GM12892 (cell line): ENCODE results near the gene PITPNC1.

ENCODE experiments used
- DNase-seq: peaks from one replicate; pipeline ENCODE4 v3.0.0; 2011; ENCODE audit not compliant: insufficient read length
- FAIRE-seq: peaks from 2 replicates; lab custom pipeline; 2011; peaks lifted over from hg19 to GRCh38; lab: Jason Lieb, UNC
- POLR2A ChIP-seq: IDR thresholded peaks from 2 replicates; pipeline ENCODE4 v1.6.1; 2011; ENCODE audit warnings: low read depth, low read length, control low read depth
- POLR2AphosphoS5 ChIP-seq: IDR thresholded peaks from 2 replicates; pipeline ENCODE4 v1.6.1; 2011; ENCODE audit warnings: low read depth, low read length, control low read depth
- TAF1 ChIP-seq: IDR thresholded peaks from 2 replicates; pipeline ENCODE4 v1.6.1; 2011; ENCODE audit warnings: low read depth, mild to moderate bottlenecking, control low read depth, low read length, borderline replicate concordance

PITPNC1 gene

GRCh38 chr17:67676305-67676704, 299.2 kb downstream of the PITPNC1 start:
- FAIRE-seq, result no peak
- TF ChIP-seq POLR2A (no peak), TAF1 (no peak), POLR2AphosphoS5 (no peak)
- DNase-seq, result no peak

DNA sequence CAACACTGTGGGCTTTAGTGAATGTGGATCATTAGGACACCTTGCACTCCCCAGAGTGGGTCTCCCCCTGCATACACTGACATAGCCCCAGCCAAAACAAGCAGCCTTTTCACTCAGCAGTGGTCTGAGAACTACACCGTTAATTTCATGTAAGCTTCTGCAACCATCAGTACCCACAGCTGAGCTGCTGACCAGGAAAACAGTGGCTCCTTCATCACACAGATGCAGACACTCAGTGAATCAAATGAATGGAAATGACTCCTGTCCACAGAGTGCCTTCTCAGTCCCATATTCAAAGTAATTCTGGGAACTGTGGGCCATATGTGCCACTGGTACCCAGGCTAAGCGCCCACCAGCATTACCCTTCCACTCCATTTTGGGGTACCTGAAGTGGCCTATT, 301.3 kb downstream of the PITPNC1 start:
- no peak for FAIRE-seq
- TF ChIP-seq TAF1, result no peak
- DNase-seq, result no peak

DNA sequence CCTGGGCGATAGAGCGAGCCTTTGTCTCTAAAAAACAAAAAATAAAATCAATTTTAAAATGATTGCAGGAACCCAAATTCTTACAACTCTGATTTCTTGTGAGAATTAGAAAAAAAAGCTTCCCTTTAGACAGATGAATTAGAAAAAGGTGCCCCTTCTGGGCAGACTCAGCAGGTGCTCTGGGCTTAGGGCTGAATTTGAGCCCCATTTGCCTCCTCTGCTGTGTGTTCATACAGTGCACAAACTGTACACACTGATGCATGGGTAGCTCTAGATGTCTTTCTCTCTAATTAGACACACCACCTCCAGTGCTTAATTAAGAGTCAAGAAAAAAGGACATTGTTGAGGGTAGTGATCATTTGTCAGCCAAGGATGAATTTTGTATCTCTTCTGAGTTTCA, 302.1 kb downstream of the PITPNC1 start:
- no peak for DNase-seq
- FAIRE-seq, result no peak
- no peak for TF ChIP-seq POLR2AphosphoS5
- TF ChIP-seq TAF1, result no peak
- no peak for TF ChIP-seq POLR2A

DNA sequence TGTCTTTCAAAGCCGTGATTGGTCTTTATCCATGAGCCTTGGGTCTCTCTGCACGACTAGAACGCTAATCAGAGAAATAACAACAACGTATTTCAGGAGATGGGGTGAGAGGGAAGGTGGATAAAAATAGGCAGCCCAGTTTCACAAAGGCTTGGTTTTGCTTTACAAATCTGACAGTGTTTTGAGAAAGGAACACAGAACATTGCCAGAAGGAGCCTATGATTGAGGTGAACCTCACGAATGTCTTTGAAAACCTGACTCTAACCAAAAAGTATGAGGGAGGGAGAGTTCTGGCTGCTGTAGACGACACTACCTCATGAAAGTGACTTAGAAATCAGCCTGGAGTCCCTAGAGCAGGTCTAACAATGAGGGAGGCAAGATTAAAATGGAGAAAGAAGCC, 302.6 kb downstream of the PITPNC1 start:
- DNase-seq (no peak), FAIRE-seq (peak; percentile 56)
- TF ChIP-seq POLR2A (no peak), TAF1 (no peak), POLR2AphosphoS5 (no peak)

GRCh38 chr17:67680445-67681224, 303.6 kb downstream of the PITPNC1 start:
- no peak for FAIRE-seq

GRCh38 chr17:67682196-67682595, 305.1 kb downstream of the PITPNC1 start:
- DNase-seq, result no peak
- no peak for FAIRE-seq
- no peak for TF ChIP-seq POLR2AphosphoS5
- TF ChIP-seq POLR2A, result no peak
- TF ChIP-seq TAF1, result no peak

More at GRCh38 chr17:67680445-67681224, 303.6 kb downstream of the PITPNC1 start:
- no peak for DNase-seq
- no peak for TF ChIP-seq POLR2A
- TF ChIP-seq POLR2AphosphoS5, result no peak
- TF ChIP-seq TAF1, result no peak

DNA sequence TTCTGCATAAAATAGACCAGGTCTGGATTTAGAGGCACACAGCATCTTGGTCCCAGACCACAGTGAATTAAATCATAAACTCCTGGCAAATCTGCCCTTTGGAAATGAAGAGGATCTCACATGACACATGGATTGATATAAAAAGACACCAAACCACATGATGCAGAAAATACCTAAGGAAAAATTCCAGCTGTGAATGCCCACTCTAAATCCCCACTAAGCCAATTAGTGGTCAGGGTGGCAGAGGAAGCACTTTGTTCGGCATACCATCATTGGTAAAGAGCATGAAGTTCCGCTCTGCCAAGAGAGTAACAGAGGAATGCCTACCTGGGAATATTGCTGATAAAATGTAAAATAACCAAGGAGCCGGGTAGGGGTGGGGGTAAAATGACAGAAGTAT, 308.3 kb downstream of the PITPNC1 start:
- TF ChIP-seq POLR2AphosphoS5 (no peak), TAF1 (no peak), POLR2A (no peak)
- no peak for DNase-seq
- FAIRE-seq, result no peak

GRCh38 chr17:67686241-67686640, 309.2 kb downstream of the PITPNC1 start:
- DNase-seq (no peak), FAIRE-seq (no peak)
- TF ChIP-seq POLR2AphosphoS5, result no peak
- no peak for TF ChIP-seq TAF1
- no peak for TF ChIP-seq POLR2A

DNA sequence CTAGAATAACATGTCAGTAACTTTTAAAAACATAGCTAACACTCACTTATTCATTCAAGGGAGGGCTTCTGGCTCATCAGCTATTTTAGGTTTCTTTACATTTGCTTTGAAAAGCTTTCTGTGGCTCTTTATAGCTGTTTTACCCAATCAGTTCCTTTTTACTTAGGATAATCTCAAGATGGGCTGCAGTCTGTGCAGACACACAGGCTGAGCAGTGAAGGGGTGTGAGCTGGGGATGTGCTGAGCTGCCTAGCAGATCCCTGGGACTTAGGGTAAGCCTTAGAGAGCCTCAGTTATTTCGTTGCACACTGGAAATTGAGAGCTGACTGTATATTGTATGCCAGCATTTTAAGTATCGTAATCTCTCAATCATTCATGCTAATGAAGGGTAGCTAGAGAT, 310.4 kb downstream of the PITPNC1 start:
- TF ChIP-seq POLR2AphosphoS5 (no peak), POLR2A (no peak), TAF1 (no peak)
- FAIRE-seq (no peak), DNase-seq (no peak)

DNA sequence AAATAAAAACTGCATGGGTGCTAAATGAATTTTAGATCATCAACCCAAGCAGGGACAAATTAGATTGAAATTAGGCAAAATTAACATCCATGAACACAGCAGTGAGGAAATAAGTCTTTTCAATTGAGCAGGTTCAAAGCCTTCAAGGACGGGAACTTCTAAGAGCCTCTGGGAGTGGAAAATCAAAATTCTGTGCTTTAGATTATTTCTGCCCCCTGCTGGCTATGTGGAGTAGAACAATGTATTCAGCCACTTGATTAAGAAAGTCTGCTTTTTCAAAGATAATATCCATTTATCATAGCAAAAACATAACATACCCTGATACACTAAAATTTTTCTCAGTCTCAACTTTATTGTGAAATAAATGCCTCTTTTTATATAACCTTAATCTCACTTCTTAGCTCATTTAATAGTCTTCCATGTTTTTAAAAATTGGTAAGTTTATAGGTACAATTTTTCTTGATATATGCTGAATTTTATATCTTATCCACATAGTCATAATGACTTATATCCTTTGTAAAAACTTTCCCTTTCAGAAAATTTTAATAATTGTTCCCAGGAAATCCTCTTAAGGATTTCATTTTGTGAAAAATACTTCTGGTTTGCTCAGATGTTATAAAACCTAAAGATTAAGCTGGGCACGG, 312.6 kb downstream of the PITPNC1 start:
- no peak for TF ChIP-seq POLR2A
- TF ChIP-seq TAF1, result no peak
- TF ChIP-seq POLR2AphosphoS5, result no peak
- DNase-seq, result peak; percentile 44
- peak; percentile 85 for FAIRE-seq

DNA sequence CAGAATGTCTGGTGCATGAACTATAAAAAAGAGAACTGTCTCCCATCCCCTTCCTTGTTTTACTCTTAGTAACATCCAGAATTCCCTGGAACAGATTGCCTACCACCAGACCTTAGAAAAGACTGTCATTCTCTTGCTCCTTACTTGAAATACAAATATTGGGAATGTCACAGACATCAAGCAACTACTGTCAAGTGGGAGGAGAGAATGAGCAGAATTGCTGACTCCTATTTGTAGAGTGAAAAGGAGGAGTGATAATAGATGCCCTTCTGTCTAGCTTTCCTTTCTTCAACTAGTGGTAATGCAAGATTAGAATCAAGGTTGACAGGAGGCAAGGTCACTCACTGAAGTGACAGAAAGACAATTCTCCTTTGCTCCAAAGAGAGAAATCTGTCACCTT, 316.7 kb downstream of the PITPNC1 start:
- FAIRE-seq, result no peak

DNA sequence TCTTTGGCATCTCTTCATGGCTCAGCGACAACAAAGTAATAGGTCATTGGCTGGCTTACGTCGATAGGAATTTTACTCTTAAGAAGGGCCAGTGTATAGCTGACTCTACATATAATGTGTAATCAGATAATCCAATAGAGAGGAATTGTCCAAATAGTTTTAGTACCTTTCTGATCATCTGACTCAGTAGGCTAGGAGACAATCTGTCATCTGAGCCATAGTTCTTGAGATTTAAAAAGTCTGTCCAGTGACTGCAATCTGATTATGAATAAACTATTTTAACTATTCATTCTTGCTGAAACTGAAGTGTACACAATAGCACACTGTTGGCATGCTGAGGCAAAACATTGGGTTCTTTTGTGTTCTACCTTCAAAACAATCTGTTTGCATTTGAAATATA, 319.3 kb downstream of the PITPNC1 start:
- FAIRE-seq, result no peak
- no peak for DNase-seq
- TF ChIP-seq POLR2A (no peak), POLR2AphosphoS5 (no peak), TAF1 (no peak)

More for the DNA sequence above, 316.7 kb downstream of the PITPNC1 start:
- TF ChIP-seq POLR2AphosphoS5, result no peak
- TF ChIP-seq TAF1, result no peak
- no peak for TF ChIP-seq POLR2A
- DNase-seq, result no peak
